Loucy (cell line): Measurements from ENCODE around the gene ZNF613.

Experiments
- CTCF ChIP-seq: fragments of 200-600 bp; sonication (generic); conservative IDR thresholded peaks from 2 replicates; pipeline ENCODE4 v1.5.1; 2014; ENCODE audit warnings: mild to moderate bottlenecking, antibody characterized with exemption, low read length
- EZH2phosphoT487 ChIP-seq: fragments of 200-600 bp; IDR thresholded peaks from 2 replicates; pipeline ENCODE4 v1.6.1; 2018; ENCODE audit warnings: antibody characterized with exemption, mild to moderate bottlenecking, moderate library complexity, borderline replicate concordance

- TF ChIP-seq CTCF (no peak), EZH2phosphoT487 (no peak)
Measured at GRCh38 chr19:51978882-51979281, 51.6 kb downstream of the ZNF613 start.
